ENCODE results near the gene DCUN1D5. TPM values are rescaled to one million over a fixed set of nuclear protein-coding genes. Genes with fewer than 3 reads are reported as not detected.

The DCUN1D5 gene
- total and polyA plus RNA-seq, 9 of the 15 experiments (the other 6 are each of a cell fraction or from before 2014, with no cell fraction given): 38.4 to 242 (median 115) TPM

DNA sequence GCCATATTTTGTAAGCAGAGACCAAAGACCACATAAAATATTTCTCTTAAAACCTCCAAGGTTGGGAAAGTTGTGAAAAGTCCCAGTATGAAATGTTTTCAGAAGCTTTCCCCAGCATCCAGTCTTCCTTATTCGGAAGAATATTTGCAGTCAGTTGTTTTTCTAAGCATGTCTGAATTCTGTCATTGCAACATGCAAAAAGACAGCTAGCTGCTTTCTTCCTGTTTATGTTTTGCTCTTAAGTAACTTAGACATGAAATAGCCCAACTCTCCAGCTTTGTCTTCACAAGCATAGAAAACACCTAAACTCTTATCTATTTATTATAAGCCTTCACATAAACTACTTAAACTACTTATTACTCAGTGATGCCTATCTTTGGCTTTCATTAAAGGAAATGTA lies 78.5 kb downstream of the DCUN1D5 start (continued):
- TF ChIP-seq ZNF740 (CRISPR knock-in tag; IDR thresholded peaks at IDR 0.05) (no peak), ZNF740 (tag; IDR thresholded peaks at IDR 0.05) (no peak), ZNF764 (CRISPR knock-in tag; IDR thresholded peaks at IDR 0.05; ENCODE audit: low read depth) (no peak), ZNF57 (CRISPR knock-in tag; IDR thresholded peaks at IDR 0.05) (no peak), CHCHD3 (CRISPR knock-in tag; IDR thresholded peaks at IDR 0.05) (no peak)
- TF ChIP-seq, protein P1, sequence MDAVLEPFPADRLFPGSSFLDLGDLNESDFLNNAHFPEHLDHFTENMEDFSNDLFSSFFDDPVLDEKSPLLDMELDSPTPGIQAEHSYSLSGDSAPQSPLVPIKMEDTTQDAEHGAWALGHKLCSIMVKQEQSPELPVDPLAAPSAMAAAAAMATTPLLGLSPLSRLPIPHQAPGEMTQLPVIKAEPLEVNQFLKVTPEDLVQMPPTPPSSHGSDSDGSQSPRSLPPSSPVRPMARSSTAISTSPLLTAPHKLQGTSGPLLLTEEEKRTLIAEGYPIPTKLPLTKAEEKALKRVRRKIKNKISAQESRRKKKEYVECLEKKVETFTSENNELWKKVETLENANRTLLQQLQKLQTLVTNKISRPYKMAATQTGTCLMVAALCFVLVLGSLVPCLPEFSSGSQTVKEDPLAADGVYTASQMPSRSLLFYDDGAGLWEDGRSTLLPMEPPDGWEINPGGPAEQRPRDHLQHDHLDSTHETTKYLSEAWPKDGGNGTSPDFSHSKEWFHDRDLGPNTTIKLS (IDR thresholded peaks at IDR 0.05; ENCODE audit: borderline replicate concordance, low read depth): no peak

Other genes starting within 250 kb of the DCUN1D5 start
- gene MMP3, start 248.6 kb downstream of the DCUN1D5 start, total RNA-seq (2014; rRNA removed): not detected in 2 replicates
- gene MMP3, start 248.6 kb downstream of the DCUN1D5 start, total RNA-seq (2014; rRNA removed; fragmentation: Illumina TruSeq; extraction: Trizol): not detected in 2 replicates
- gene MMP3, start 248.6 kb downstream of the DCUN1D5 start, total RNA-seq (2015; rRNA removed; fragmentation: Illumina TruSeq; extraction: Trizol): not detected in 2 replicates
- gene MMP3, start 248.6 kb downstream of the DCUN1D5 start, total RNA-seq (2021): not detected in 2 replicates
- gene MMP3, start 248.6 kb downstream of the DCUN1D5 start, polyA plus RNA-seq (2011; rRNA removed): not detected in 2 replicates
- not detected in 2 replicates for gene MMP3, start 248.6 kb downstream of the DCUN1D5 start, polyA plus RNA-seq (2014; fragmentation: Illumina TruSeq; extraction: Trizol)
- gene MMP3, start 248.6 kb downstream of the DCUN1D5 start, polyA plus RNA-seq (2014; fragmentation: Nextera tagmentation; extraction: Ambion mirVana): not detected
- not detected in 2 replicates for gene MMP3, start 248.6 kb downstream of the DCUN1D5 start, polyA plus RNA-seq (2014; rRNA removed)
- not detected in 2 replicates for gene MMP12, start 217.2 kb downstream of the DCUN1D5 start, total RNA-seq (2014; rRNA removed)
- gene MMP12, start 217.2 kb downstream of the DCUN1D5 start, total RNA-seq (2014; rRNA removed; fragmentation: Illumina TruSeq; extraction: Trizol): not detected in 2 replicates
- not detected in 2 replicates for gene MMP12, start 217.2 kb downstream of the DCUN1D5 start, total RNA-seq (2015; rRNA removed; fragmentation: Illumina TruSeq; extraction: Trizol)
- gene MMP12, start 217.2 kb downstream of the DCUN1D5 start, total RNA-seq (2021): not detected in 2 replicates
- not detected in 2 replicates for gene MMP12, start 217.2 kb downstream of the DCUN1D5 start, polyA plus RNA-seq (2011; rRNA removed)
- gene MMP12, start 217.2 kb downstream of the DCUN1D5 start, polyA plus RNA-seq (2014; fragmentation: Illumina TruSeq; extraction: Trizol): not detected in 2 replicates
- not detected for gene MMP12, start 217.2 kb downstream of the DCUN1D5 start, polyA plus RNA-seq (2014; fragmentation: Nextera tagmentation; extraction: Ambion mirVana)
- not detected in 2 replicates for gene MMP12, start 217.2 kb downstream of the DCUN1D5 start, polyA plus RNA-seq (2014; rRNA removed)
- gene MMP13, start 136.4 kb downstream of the DCUN1D5 start, total RNA-seq (2014; rRNA removed): not detected in 2 replicates
- gene MMP13, start 136.4 kb downstream of the DCUN1D5 start, total RNA-seq (2014; rRNA removed; fragmentation: Illumina TruSeq; extraction: Trizol): not detected in 2 replicates
- not detected in 2 replicates for gene MMP13, start 136.4 kb downstream of the DCUN1D5 start, total RNA-seq (2015; rRNA removed; fragmentation: Illumina TruSeq; extraction: Trizol)
- not detected in 2 replicates for gene MMP13, start 136.4 kb downstream of the DCUN1D5 start, total RNA-seq (2021)
- gene MMP13, start 136.4 kb downstream of the DCUN1D5 start, polyA plus RNA-seq (2011; rRNA removed): not detected in 2 replicates
- not detected in 2 replicates for gene MMP13, start 136.4 kb downstream of the DCUN1D5 start, polyA plus RNA-seq (2014; fragmentation: Illumina TruSeq; extraction: Trizol)
- not detected for gene MMP13, start 136.4 kb downstream of the DCUN1D5 start, polyA plus RNA-seq (2014; fragmentation: Nextera tagmentation; extraction: Ambion mirVana)
- gene MMP13, start 136.4 kb downstream of the DCUN1D5 start, polyA plus RNA-seq (2014; rRNA removed): not detected in 2 replicates
- 0.33 and 0.64 TPM in 2 replicates for gene DYNC2H1, start 17.3 kb upstream of the DCUN1D5 start, total RNA-seq (2014; rRNA removed)
- gene DYNC2H1, start 17.3 kb upstream of the DCUN1D5 start, total RNA-seq (2014; rRNA removed; fragmentation: Illumina TruSeq; extraction: Trizol): 0.51 and 0.54 TPM in 2 replicates
- 0.40 and 0.57 TPM in 2 replicates for gene DYNC2H1, start 17.3 kb upstream of the DCUN1D5 start, total RNA-seq (2015; rRNA removed; fragmentation: Illumina TruSeq; extraction: Trizol)
- 0.33 and 0.47 TPM in 2 replicates for gene DYNC2H1, start 17.3 kb upstream of the DCUN1D5 start, total RNA-seq (2021)
- 0.07 and 0.20 TPM in 2 replicates for gene DYNC2H1, start 17.3 kb upstream of the DCUN1D5 start, polyA plus RNA-seq (2011; rRNA removed)
- 0.11 and 0.12 TPM in 2 replicates for gene DYNC2H1, start 17.3 kb upstream of the DCUN1D5 start, polyA plus RNA-seq (2014; fragmentation: Illumina TruSeq; extraction: Trizol)
- gene DYNC2H1, start 17.3 kb upstream of the DCUN1D5 start, polyA plus RNA-seq (2014; fragmentation: Nextera tagmentation; extraction: Ambion mirVana): under 1 TPM; 0.10 to 0.17 TPM
- 0.08 and 0.19 TPM in 2 replicates for gene DYNC2H1, start 17.3 kb upstream of the DCUN1D5 start, polyA plus RNA-seq (2014; rRNA removed)